Loucy (cell line): Measurements from ENCODE around the gene MAPKAP1.

Experiments used
- EZH2phosphoT487 ChIP-seq: fragments of 200-600 bp; IDR thresholded peaks from 2 replicates; pipeline ENCODE4 v1.6.1; 2018; ENCODE audit warnings: antibody characterized with exemption, mild to moderate bottlenecking, moderate library complexity, borderline replicate concordance
- TF ChIP-seq, protein P1 (sequence below): fragments of 200-600 bp; sonication (generic); conservative IDR thresholded peaks from 2 replicates; pipeline ENCODE4 v1.5.1; 2014; ENCODE audit warnings: mild to moderate bottlenecking, antibody characterized with exemption, low read length

GRCh38 chr9:125388978-125389377 is 318.0 kb downstream of the MAPKAP1 start:
- TF ChIP-seq, protein P1, sequence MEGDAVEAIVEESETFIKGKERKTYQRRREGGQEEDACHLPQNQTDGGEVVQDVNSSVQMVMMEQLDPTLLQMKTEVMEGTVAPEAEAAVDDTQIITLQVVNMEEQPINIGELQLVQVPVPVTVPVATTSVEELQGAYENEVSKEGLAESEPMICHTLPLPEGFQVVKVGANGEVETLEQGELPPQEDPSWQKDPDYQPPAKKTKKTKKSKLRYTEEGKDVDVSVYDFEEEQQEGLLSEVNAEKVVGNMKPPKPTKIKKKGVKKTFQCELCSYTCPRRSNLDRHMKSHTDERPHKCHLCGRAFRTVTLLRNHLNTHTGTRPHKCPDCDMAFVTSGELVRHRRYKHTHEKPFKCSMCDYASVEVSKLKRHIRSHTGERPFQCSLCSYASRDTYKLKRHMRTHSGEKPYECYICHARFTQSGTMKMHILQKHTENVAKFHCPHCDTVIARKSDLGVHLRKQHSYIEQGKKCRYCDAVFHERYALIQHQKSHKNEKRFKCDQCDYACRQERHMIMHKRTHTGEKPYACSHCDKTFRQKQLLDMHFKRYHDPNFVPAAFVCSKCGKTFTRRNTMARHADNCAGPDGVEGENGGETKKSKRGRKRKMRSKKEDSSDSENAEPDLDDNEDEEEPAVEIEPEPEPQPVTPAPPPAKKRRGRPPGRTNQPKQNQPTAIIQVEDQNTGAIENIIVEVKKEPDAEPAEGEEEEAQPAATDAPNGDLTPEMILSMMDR = no peak
- TF ChIP-seq EZH2phosphoT487 = no peak
